ENCODE results near the gene MRPL50.
"Not testable (repeated sequence)": the region's sequence is repeated elsewhere in the genome, so short reads cannot be mapped to it uniquely, and the experiment has no call there.

Gene MRPL50

GRCh38 chr9:101417389-101417788 lies 19.0 kb upstream of the MRPL50 start:
- no peak for DNase-seq

GRCh38 chr9:101415578-101415977 lies 17.2 kb upstream of the MRPL50 start:
- DNase-seq, result no peak

GRCh38 chr9:101414839-101415238 lies 16.4 kb upstream of the MRPL50 start:
- DNase-seq, result no peak

- no peak for DNase-seq
Measured at GRCh38 chr9:101409079-101409477, 10.7 kb upstream of the MRPL50 start.

GRCh38 chr9:101408374-101409078 lies 10.1 kb upstream of the MRPL50 start:
- no peak for DNase-seq

- no peak for DNase-seq
Measured at GRCh38 chr9:101403516-101404285, 5.3 kb upstream of the MRPL50 start.

- DNase-seq, result no peak
Measured at GRCh38 chr9:101400120-101400519, 1.7 kb upstream of the MRPL50 start.

GRCh38 chr9:101399643-101399970 lies 1.2 kb upstream of the MRPL50 start:
- no peak for DNase-seq

GRCh38 chr9:101398930-101399642 lies 668 bp upstream of the MRPL50 start:
- DNase-seq, result no peak

- no peak for DNase-seq
Measured at GRCh38 chr9:101397746-101398067, 711 bp downstream of the MRPL50 start.

GRCh38 chr9:101394687-101395086 lies 3.7 kb downstream of the MRPL50 start:
- no peak for DNase-seq

- no peak for DNase-seq
Measured at GRCh38 chr9:101393135-101393534, 5.3 kb downstream of the MRPL50 start.

GRCh38 chr9:101388507-101388993 lies 9.9 kb downstream of the MRPL50 start:
- DNase-seq, result no peak

GRCh38 chr9:101387871-101388506 lies 10.4 kb downstream of the MRPL50 start:
- DNase-seq, result no peak

GRCh38 chr9:101384873-101385536 lies 13.4 kb downstream of the MRPL50 start, which contains the start of gene BAAT:
BAAT (minus strand) TSS chr9:101385006; CDS start chr9:101371404, 13,602 bp downstream.
- not testable (repeated sequence) for DNase-seq

- DNase-seq, result no peak
Measured at GRCh38 chr9:101383361-101383760, 15.1 kb downstream of the MRPL50 start.

- no peak for DNase-seq
Measured at GRCh38 chr9:101381833-101382342, 16.5 kb downstream of the MRPL50 start.

GRCh38 chr9:101381118-101381517 lies 17.3 kb downstream of the MRPL50 start:
- no peak for DNase-seq

GRCh38 chr9:101380295-101380694 lies 18.1 kb downstream of the MRPL50 start:
- no peak for DNase-seq

- DNase-seq, result no peak
Measured at GRCh38 chr9:101376111-101376848, 22.1 kb downstream of the MRPL50 start.

- DNase-seq, result no peak
Measured at GRCh38 chr9:101375546-101375945, 22.9 kb downstream of the MRPL50 start.
